NCI-H146 (cell line): ENCODE results near the gene MMP17.
A peak's percentile ranks its signal among the peaks of the same experiment; 100 is the strongest.

ENCODE experiments used
- DNase-seq: peaks from one replicate; lab custom pipeline; 2025; lab: John Stamatoyannopoulos, UW

The MMP17 gene

DNA sequence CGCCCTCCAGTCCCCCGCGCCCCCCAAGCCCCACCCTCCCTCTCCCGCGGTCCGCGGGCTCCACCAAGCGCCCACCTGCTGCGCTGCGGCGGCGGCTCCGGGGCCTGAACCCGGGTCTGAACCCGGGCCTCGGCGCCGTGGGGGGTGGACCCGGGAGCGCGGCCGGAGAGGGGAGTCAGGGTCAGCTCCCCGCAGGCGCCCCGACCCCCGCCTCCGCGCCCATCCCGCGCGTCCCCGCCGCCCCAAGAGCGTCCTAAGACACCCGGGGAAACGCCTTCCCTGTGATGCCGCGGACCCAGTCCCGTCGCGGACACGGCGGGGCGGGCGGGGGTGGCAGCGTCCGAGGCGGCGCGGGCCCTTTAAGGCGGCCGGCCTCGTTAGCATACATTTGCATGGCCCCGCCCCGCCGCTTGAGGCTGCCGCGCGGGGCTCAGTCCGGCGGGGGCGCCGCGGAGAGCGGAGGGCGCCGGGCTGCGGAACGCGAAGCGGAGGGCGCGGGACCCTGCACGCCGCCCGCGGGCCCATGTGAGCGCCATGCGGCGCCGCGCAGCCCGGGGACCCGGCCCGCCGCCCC lies at the start of gene MMP17:
Gene MMP17 (plus strand): TSS at position 433 of the 574 bp plus-strand sequence. CDS start 102 bp downstream, at position 535.
- DNase-seq: peak; percentile 50

DNA sequence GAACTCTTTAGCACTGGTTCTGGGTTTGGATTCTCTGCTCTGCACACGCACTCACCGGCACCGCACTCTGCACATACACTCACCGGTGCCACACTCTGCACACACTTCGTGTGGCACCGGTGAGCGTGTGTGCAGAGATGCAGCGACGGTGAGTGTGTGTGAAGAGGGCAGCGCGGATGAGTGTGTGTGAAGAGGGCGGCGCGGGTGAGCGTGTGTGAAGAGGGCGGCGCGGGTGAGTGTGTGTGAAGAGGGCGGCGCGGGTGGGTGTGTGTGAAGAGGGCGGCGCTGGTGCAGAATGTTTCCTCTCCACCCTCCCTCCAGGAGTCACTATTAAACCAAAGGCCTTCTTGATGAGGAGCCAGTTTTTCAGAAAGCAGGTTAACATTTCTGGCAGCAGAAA lies 49.2 kb upstream of the MMP17 start:
- DNase-seq: no peak

DNA sequence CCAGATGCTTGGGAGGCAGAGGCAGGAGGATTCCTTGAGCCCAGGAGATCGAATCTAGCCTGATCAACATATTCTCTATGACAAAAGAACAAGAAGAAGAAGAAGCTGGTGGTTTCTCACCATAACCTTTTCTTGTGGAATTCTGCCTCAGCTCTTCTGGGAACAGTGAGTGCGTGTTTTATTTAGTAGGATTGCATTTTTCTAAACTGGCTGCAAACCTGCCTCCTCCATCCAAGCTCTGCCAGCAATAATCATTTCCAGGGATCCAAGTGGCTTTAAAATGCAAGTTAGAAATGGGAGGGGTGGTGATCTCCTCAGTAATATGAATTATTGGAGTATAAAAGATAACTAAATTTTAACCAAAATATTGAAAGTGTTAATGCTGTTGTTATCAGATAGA lies 46.1 kb upstream of the MMP17 start:
- no peak for DNase-seq

DNA sequence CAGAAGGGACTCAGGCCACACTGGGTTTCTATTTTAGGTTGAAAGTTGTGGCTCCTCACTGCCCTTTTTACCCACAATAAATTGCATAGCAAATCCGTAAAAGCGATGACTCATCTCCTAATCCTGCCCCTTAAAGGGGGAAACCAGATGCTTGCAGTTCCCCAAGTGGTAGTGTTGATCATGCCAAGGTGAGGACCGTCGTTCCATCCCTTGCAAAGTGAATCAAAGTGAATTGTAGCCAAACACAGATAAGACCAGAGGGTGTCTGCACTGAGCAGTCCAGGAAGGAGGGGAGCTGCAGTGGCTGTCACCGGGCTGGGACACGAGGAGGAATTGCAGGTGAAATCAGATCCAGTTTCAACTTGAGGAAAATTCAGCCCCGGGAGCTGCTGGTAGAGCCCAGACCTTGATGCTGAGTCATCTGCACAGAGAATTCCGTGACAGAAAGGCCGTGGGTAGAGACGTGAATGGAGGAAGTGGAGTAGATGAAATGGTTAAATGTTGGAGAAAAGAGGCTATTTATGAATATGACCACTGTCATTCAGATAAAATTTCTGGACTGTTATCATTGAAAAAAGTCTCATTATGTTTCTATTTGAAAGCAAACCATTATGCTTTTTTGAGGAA lies 44.2 kb upstream of the MMP17 start:
- no peak for DNase-seq

GRCh38 chr12:131784909-131785762 lies 43.1 kb upstream of the MMP17 start:
- no peak for DNase-seq

GRCh38 chr12:131785763-131786330 lies 42.3 kb upstream of the MMP17 start:
- no peak for DNase-seq

DNA sequence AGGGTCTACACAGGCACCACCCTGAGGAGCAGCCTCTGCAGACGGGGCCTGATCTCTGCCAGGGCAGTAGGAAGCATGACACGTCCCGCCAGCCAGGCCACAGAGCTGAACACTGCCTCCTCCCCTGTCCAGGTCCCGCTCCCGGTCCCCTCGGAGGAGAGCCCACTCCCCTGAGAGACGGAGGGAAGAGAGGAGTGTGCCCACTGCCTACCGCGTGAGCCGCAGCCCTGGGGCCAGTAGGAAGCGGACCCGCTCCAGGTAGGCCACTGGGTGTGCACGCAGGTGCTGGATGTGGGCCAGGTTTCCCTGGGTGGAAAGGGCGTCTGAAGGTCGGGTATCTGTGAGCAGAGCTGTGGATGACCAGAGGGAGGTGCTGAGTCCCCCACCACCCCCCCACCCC lies 41.9 kb upstream of the MMP17 start:
- no peak for DNase-seq

- no peak for DNase-seq
These were observed 41.0 kb upstream of the MMP17 start for GRCh38 chr12:131787143-131787660.

DNA sequence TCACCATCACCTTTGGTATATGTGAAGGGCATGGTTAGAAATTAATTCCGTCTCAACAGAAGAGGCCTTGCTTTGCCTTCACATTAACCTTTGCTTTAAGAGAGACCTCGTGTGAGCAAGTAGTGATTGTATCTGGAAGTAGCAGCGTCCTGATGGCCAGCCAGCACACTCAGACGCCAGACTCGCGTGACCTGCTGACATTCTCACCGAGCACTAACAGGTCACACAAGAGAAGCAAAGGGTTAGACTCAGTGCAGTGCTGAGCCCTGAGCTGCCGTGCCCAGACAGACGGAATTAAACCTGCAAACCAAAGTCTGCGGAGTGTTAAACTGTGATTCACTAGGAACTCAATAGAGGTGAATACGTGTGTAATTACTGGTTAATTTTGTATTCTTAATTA lies 40.1 kb upstream of the MMP17 start:
- no peak for DNase-seq

- no peak for DNase-seq
These were observed 38.6 kb upstream of the MMP17 start for GRCh38 chr12:131789638-131790037.

DNA sequence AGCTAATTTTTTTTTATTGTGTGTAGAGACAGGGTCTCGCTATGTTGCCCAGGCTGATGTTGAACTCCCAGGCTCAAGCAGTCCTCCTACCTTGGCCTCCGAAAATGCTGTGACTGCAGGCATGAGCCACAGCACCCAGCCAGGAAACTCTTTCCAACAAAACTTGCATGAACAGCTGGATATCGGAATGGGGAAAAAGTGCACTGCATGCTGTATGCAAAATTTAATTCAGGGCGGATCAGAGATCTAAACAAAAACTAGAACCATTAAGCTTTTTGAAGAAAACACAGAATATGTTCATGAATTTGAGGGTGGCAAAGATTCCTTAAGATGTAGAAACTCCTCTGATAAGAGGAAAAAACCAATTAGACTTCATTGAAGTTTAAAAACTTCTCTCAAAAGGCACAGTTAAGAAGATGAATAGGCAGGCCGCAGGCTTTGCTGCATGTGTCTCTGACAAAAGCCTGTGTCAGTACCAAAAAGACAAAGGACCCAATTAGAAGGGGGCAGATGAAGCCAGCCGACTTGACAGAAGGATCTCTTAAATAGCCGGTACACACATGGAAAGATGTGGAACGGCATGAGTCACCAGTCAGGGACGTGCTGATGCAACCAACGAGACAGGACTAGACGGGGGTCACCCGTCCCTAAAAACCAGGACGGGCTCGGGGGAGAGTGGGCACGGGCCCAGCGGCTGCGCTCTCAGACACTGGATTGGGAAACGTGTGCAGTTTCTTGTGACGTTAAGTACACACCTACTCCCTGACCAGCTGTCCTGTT lies 34.8 kb upstream of the MMP17 start:
- no peak for DNase-seq

GRCh38 chr12:131794061-131794460 lies 34.1 kb upstream of the MMP17 start:
- DNase-seq: no peak

DNA sequence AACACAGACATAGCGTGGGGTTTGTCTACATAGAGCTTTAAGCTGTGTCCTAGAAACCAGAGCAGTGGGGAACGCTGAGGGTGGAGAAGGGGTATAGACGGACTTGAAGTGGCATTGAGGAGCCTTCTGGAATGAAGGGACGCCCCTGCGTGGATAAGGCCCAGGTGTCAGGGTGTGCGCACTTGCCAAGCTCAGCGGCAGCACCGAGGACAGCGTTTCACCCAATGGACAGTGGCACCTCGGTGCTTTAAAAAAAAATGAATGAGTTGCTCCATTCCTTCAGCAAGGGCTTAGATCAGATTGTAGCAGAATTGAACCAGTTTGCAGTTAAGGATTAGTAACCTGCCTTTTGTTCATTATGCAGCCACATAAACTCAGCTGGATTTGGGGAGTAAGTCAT lies 33.6 kb upstream of the MMP17 start:
- DNase-seq: no peak

- no peak for DNase-seq
These were observed 33.1 kb upstream of the MMP17 start for GRCh38 chr12:131795064-131795463.

- peak; percentile 33 for DNase-seq
These were observed 32.3 kb upstream of the MMP17 start for GRCh38 chr12:131795690-131796410.

DNA sequence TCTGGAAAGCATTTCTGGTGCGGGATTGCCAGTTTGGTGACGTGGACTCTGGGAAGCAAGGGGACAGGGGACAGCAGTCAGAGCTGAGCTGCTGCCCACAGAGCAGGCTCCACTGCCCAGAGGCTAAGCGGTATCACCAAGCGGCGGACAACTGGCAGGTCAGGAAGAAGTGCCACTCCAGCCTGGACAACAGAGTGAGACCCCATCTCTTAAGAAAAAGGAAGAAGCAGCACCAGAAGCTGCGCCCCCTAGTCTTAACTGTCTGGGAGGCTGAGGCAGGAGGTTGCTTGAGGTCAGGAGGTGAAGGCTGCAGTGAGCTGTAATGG lies 31.8 kb upstream of the MMP17 start:
- no peak for DNase-seq

- no peak for DNase-seq
These were observed 31.2 kb upstream of the MMP17 start for GRCh38 chr12:131796754-131797587.

GRCh38 chr12:131797588-131797934 lies 30.6 kb upstream of the MMP17 start:
- no peak for DNase-seq

DNA sequence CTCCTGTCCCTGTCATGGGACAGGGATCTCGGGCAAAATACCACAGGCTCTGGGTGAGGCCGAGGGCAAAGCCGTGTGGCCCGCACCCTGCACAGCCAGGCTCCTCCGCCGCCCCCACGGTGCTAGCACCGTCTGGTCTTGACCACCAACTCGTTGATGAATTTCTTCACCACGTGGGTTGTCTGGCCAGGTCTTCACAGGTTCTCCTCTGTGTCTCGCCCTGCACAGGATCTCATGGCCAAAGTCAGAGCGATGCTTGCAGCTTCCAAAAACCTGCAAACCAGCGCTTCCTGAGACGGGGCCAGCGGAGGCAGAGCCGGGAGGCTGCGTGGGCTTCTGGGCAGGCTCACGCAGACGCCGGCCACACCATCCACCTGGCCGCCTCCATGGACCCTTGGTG lies 29.0 kb upstream of the MMP17 start:
- no peak for DNase-seq

DNA sequence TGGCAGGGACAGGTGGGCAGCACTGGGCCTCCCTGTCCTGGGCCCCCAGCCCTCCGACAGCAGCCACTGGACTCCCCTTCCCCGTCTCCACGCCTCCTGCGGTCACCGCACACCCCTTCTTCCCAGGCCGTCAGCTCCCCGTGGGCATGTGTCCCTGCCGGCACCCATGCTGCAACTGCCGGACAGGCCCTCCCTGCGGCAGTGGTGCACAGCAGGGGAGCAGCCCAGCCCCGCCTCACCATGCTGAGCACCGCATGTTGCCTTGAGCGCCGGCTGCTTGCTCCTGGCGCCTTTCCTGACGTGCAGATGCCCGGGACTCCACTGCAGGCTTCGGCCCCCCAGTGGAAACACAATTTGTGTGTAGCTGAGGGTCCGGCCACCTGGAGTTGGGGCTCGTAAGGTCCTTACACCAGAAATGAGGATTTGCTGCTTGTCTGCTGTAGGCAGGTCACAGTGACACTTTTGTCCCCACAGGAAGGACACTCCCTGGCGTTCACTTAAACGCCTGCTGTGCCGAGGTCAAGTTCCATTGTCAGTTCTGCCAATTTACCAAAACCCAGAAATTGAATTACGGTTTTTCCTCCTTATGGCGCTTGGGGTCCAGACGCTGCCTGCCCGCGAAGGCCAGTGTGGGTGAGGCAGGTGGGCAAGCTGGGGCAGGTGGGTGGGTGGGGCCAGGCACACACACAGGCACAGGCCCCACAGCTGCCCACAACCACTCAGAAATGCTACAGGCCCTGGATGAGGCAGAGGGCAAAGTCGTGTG lies 28.2 kb upstream of the MMP17 start:
- peak; percentile 82 for DNase-seq
